DND-41 (cell line): ENCODE measurements around the gene UGT3A1.
"Not testable (repeated sequence)": the region's sequence is repeated elsewhere in the genome, so short reads cannot be mapped to it uniquely, and the experiment has no call there.

Experiments
- ATAC-seq: fragments of 200-7000 bp; cut with Tn5 transposase; 3 replicates; pipeline ENCODE4 v1.9.1; 2021; ENCODE audit warnings: low read depth; ENCODE audit not compliant: insufficient read depth
- DNase-seq: peaks from one replicate; pipeline ENCODE4 v3.0.0-alpha.2; 2020
- H2AFZ ChIP-seq: 2 replicates; pipeline ENCODE4 v1.6.0; 2012; ENCODE audit warnings: low read depth, low read length
- H3K27ac ChIP-seq: 2 replicates; pipeline ENCODE4 v1.5.1; 2012; ENCODE audit warnings: low read length, inconsistent platforms
- H3K27me3 ChIP-seq: fragments of 200-600 bp; sonication (generic); 2 replicates; pipeline ENCODE4 v1.6.0; 2012; ENCODE audit warnings: low read length, mild to moderate bottlenecking, inconsistent platforms; ENCODE audit not compliant: insufficient read depth, poor library complexity
- H3K36me3 ChIP-seq: 2 replicates; pipeline ENCODE4 v1.5.1; 2012; ENCODE audit warnings: low read length, inconsistent platforms; ENCODE audit not compliant: insufficient read depth
- H3K4me1 ChIP-seq: 2 replicates; pipeline ENCODE4 v1.5.1; 2012; ENCODE audit warnings: mild to moderate bottlenecking, low read length; ENCODE audit not compliant: insufficient read depth
- H3K4me2 ChIP-seq: 2 replicates; pipeline ENCODE4 v1.6.0; 2012; ENCODE audit warnings: mild to moderate bottlenecking, moderate library complexity, low read length, inconsistent platforms; ENCODE audit not compliant: insufficient read depth
- H3K4me3 ChIP-seq, 2 experiments: fragments of 200-600 bp in 1 of 2; shearing (Covaris generic) in 1 of 2; 2 replicates each; pipeline ENCODE4 v1.5.1; 2012 to 2016; ENCODE audit warnings: inconsistent platforms in 2 of 2, low read length in 2 of 2, mild to moderate bottlenecking in 2 of 2, low read depth in 1 of 2, moderate library complexity in 1 of 2
- H3K79me2 ChIP-seq: 2 replicates; pipeline ENCODE4 v1.6.0; 2012; ENCODE audit warnings: low read length, inconsistent platforms; ENCODE audit not compliant: insufficient read depth
- H3K9ac ChIP-seq: 2 replicates; pipeline ENCODE4 v1.6.0; 2012; ENCODE audit warnings: low read depth, mild to moderate bottlenecking, inconsistent platforms, low read length, moderate library complexity
- H3K9me3 ChIP-seq: 2 replicates; pipeline ENCODE4 v1.5.1; 2012; ENCODE audit warnings: low read length, moderate library complexity, mild to moderate bottlenecking, inconsistent platforms; ENCODE audit not compliant: insufficient read depth, severe bottlenecking
- H4K20me1 ChIP-seq: 2 replicates; pipeline ENCODE4 v1.6.0; 2012; ENCODE audit warnings: low read length; ENCODE audit not compliant: insufficient read depth
- CTCF ChIP-seq: IDR thresholded peaks from 2 replicates; pipeline ENCODE4 v1.5.1; 2012; ENCODE audit warnings: borderline replicate concordance, low read length, moderate library complexity, mild to moderate bottlenecking; ENCODE audit not compliant: poor library complexity, severe bottlenecking; ENCODE audit errors: extremely low read depth
- EZH2 ChIP-seq: IDR thresholded peaks from 3 replicates; pipeline ENCODE4 v1.6.1; 2012; ENCODE audit warnings: borderline replicate concordance, low read depth, mild to moderate bottlenecking, moderate library complexity, low read length, inconsistent platforms; ENCODE audit not compliant: severe bottlenecking

Gene UGT3A1

GRCh38 chr5:36028816-36029465, 37.8 kb upstream of the UGT3A1 start:
- Histone ChIP-seq H3K9me3 (no peaks in the 10 kb centered on the region), H2AFZ (no peak overlapping the region), H3K4me1 (peaks cover 10% of the 10 kb centered on the region; the same call in 1 of the 2 replicates), H3K4me3 (no peak overlapping the region), H3K27me3 (no peaks in the 10 kb centered on the region), H3K36me3 (no peaks in the 10 kb centered on the region), H3K9ac (no peak overlapping the region), H3K4me2 (no peak overlapping the region), H3K27ac (no peak overlapping the region), H4K20me1 (no peaks in the 10 kb centered on the region), H3K79me2 (no peaks in the 10 kb centered on the region)
- no peak for DNase-seq
- ATAC-seq: no peak
- TF ChIP-seq EZH2 (no peak), CTCF (no peak)

GRCh38 chr5:36027711-36028110, 36.5 kb upstream of the UGT3A1 start:
- no peaks in the 10 kb centered on the region for H3K27me3 ChIP-seq
- H3K36me3 ChIP-seq: no peaks in the 10 kb centered on the region

GRCh38 chr5:36026706-36027465, 35.7 kb upstream of the UGT3A1 start:
- no peak for TF ChIP-seq CTCF
- no peak for TF ChIP-seq EZH2

More at GRCh38 chr5:36027711-36028110, 36.5 kb upstream of the UGT3A1 start:
- DNase-seq: no peak
- no peak overlapping the region for H2AFZ ChIP-seq
- peaks cover 10% of the 10 kb centered on the region; the same call in 1 of the 2 replicates for H3K4me1 ChIP-seq
- no peak overlapping the region for H3K27ac ChIP-seq
- H3K4me3 ChIP-seq: no peak overlapping the region
- H3K79me2 ChIP-seq: no peaks in the 10 kb centered on the region
- H4K20me1 ChIP-seq: no peaks in the 10 kb centered on the region
- no peaks in the 10 kb centered on the region for H3K9me3 ChIP-seq
- TF ChIP-seq EZH2 (no peak), CTCF (no peak)
- H3K9ac ChIP-seq: no peak overlapping the region
- ATAC-seq: no peak
- no peak overlapping the region for H3K4me2 ChIP-seq

GRCh38 chr5:36022246-36022645, 31.1 kb upstream of the UGT3A1 start:
- not testable (repeated sequence) for H3K79me2 ChIP-seq, H3K4me2 ChIP-seq, H3K9ac ChIP-seq, H3K4me1 ChIP-seq, H4K20me1 ChIP-seq, H3K27me3 ChIP-seq, ATAC-seq, H3K4me3 ChIP-seq, DNase-seq, H3K36me3 ChIP-seq, H3K27ac ChIP-seq, H3K9me3 ChIP-seq, H2AFZ ChIP-seq

More at GRCh38 chr5:36026706-36027465, 35.7 kb upstream of the UGT3A1 start:
- ATAC-seq (no peak), DNase-seq (no peak)
- no peak overlapping the region for H3K4me2 ChIP-seq
- peaks cover 10% of the 10 kb centered on the region; the same call in 1 of the 2 replicates for H3K4me1 ChIP-seq
- no peaks in the 10 kb centered on the region for H3K27me3 ChIP-seq
- H3K36me3 ChIP-seq: no peaks in the 10 kb centered on the region
- no peak overlapping the region for H2AFZ ChIP-seq
- no peaks in the 10 kb centered on the region for H4K20me1 ChIP-seq
- no peak overlapping the region for H3K27ac ChIP-seq
- H3K9ac ChIP-seq: no peak overlapping the region
- no peaks in the 10 kb centered on the region for H3K9me3 ChIP-seq
- H3K79me2 ChIP-seq: no peaks in the 10 kb centered on the region
- no peak overlapping the region for H3K4me3 ChIP-seq

GRCh38 chr5:36019584-36019983, 28.4 kb upstream of the UGT3A1 start:
- H3K9me3 ChIP-seq: peaks cover 14% of the 10 kb centered on the region
- not testable (repeated sequence) for H3K4me2 ChIP-seq, H3K4me1 ChIP-seq, H2AFZ ChIP-seq, H3K4me3 ChIP-seq, ATAC-seq, H4K20me1 ChIP-seq, H3K27ac ChIP-seq, H3K79me2 ChIP-seq, H3K36me3 ChIP-seq, DNase-seq, H3K27me3 ChIP-seq, H3K9ac ChIP-seq
